GM19025 (cell line): ENCODE data around the gene KPNA2.
"Not testable (repeated sequence)": the region's sequence is repeated elsewhere in the genome, so short reads cannot be mapped to it uniquely, and the experiment has no call there.

Experiments
- ATAC-seq: cut with Tn5 transposase; IDR thresholded peaks from one replicate; pipeline ENCODE4 v1.9.1; 2021; ENCODE audit warnings: mild to moderate bottlenecking, low read depth, moderate library complexity; ENCODE audit not compliant: unreplicated experiment

The KPNA2 gene

GRCh38 chr17:68019675-68020408 lies 15.7 kb upstream of the KPNA2 start:
- peak; percentile 91 for ATAC-seq

GRCh38 chr17:68020409-68020756 lies 15.2 kb upstream of the KPNA2 start:
- no peak for ATAC-seq

GRCh38 chr17:68020791-68021190 lies 14.7 kb upstream of the KPNA2 start:
- not testable (repeated sequence) for ATAC-seq

DNA sequence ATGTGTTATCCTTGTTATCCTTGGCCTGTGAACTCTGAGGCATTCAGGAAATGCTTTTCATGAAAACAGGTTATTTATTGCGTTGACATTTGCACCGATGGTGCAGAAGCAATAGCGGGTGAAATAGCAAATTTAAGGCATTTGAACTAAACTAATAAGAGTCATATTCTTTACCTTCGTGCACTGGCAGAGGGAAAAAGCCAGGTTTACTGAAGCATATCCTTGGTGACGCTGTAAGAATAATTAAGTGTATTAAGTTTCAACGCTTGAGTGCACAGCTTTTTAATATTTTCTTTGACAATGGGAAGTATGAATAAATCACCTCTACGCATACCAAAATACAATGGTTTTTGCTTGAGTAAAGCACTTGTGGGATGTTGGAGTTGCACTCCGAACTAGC lies 13.6 kb upstream of the KPNA2 start:
- ATAC-seq = no peak

- not testable (repeated sequence) for ATAC-seq
Observed at GRCh38 chr17:68022547-68022946, 13.0 kb upstream of the KPNA2 start.

DNA sequence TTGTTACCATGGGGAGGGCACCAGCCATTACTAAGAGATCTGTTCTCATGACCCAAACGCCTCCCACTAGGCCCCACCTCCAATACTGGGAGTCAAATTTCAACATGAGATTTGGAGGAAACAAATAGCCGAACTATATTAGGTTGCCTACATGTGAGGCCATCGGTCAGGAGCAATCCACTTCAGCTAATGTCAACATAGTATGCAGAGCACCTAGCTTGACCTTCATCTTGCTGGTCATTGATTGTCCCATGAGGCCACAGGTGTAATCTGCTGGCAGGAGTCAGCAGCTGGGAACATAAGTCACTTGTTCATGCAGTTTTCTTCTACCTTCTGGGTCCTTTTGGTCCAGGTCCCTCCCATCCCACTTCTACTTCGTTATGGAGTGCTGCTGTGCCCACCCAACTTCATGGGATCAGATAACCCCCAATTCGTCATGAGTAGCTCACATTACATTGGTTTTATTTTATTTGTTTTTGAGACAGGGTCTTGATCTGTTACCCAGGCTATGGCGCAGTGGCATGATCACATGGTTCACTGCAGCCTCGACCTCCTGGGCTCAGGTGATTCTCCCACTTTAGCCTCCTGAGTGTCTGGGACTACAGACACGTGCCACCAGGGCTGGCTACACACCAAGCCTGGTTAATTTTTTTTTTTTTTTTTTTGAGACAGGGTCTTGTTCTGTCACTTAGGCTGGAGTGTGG lies 5.9 kb upstream of the KPNA2 start:
- ATAC-seq = no peak

DNA sequence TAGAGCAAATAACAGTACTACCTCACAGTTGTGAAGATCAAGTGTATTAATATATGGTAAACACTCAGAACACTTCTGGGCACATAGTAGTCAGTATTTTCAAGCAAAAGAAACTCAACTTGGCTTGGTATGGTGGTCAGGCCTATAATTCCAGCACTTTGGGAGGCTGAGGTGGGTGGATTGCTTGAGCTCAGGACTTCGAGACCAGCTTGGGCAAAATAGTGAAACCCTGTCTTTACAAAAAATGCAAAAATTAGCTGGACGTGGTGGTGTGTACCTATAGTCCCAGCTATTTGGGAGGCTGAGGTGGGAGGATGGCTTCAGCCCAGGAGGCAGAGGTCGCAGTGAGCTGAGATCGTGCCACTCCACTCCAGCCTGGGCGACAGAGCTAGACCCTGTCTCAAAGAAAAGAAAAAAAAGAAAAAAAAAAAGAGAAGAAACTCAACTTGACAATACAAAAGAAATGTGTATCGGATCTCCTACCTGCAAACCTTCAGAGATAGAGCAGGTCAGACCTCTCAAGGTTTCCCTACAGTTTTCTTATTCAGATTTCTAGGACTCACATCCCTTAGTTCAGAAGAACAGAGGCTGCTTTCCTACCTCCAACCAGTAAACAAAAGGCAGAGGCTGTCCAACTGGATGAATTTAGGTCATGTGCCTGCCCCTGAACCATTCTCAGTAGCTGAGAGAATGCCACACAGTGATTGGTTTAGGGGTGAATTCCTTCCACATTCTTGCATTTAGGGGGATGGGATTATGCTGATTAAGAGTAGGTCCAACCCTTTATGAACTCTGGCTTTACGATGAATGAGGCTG lies 1.7 kb upstream of the KPNA2 start:
- ATAC-seq = no peak

DNA sequence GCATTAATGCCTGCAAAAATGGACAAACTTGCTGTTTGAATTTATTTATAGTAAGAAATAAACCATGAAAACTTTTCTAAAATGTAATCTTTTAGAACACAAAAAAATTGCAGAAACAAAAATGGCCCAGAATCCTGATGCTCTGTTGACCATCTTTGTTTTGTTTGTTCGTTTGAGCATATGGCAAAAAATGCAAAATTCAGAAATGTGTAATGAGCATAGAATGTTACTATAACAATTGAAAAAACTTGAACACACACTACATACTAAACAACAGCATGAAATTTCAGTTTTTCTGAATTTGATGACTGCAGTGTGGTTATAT lies 1.1 kb upstream of the KPNA2 start:
- no peak for ATAC-seq

- peak; percentile 91 for ATAC-seq
Observed at GRCh38 chr17:68035131-68035522, 408 bp upstream of the KPNA2 start.

DNA sequence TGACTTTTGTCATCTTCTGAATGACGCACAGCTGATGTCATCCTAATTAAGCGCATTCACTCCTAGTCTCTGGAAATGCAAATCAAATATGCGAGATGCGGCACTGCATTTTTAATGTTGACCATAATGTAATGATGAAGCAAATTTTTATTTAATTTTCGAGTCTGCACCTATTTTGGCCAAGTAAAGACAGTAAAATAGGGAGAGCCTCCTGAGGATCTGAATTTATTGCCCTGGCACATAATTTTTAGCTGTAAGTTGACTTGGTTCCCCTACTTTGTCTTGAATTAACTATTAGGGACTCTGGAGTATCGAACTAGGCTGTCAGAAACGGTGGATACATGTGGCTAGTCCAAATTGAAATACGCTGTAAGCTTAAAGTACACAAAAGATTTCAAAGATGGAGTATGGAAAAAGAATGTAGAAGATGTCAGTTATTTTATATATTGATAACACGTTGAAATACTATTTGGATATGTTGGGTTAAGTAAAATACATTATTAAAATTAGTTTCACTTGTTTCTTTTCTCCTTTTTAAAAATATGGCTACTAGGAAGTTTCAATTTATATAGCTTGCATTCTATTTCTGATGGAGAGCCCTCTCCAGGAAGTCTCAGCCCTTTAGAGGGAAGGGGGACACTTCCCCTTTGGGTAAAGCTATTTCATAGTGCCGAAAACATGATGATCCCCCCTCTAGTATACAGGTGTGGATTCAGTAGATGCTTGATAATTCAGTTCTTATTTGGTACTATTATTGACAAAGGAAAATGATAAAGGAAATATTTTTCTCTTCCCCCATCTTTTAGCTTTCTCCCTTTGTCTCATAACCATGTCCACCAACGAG lies 991 bp downstream of the KPNA2 start:
- peak; percentile 5 for ATAC-seq

GRCh38 chr17:68047153-68047846 lies 11.8 kb downstream of the KPNA2 start:
- ATAC-seq = no peak

DNA sequence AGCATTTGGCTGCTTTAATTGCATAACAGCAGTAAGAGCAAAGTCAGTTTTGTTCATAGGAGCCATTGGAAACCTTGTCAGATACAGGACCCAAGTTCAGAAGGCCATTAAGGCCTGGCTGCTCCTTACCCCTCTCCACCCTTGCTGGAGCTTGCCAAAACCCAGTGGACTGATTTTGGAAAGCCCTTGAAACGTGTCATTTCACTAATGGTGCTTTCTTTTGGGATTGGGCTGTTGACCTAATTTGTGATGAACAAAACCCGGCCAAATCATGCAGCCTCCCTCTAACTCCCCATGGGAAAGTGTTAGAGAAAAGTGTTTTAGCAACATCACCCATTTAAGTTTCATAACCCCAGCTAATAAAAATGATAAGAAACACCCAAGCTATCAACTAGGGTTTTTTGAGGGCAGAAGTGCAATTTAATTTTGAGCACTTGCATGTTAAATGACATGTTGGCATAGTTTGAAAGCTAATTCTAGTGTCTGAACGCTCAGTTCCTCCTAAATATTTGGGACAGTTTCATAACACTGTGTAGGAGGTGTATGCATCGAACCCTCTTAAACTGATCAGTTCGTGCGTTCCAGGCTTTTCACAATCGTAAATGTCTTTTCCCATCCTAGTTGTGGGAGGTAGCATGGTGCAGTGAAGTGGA lies 12.5 kb downstream of the KPNA2 start:
- ATAC-seq = not testable (repeated sequence)

DNA sequence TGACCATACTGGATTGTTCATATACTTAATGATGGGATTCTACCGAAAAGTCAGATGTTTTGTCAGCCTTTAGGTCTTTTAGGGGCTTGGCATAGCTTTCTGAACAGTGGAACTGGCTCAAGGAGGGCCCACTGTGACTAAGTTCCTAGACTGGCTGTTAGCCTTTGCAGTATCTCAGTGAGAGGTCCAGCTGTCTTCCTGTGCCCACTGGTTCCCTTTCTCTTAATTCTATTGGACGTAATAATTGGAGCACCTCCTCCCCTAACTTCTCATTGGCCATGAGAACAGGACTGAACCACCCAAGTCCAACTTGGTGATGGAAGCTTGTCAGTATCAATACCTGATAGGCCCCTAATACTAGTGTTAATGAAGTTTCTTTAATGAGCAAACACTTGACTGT lies 13.5 kb downstream of the KPNA2 start:
- ATAC-seq = no peak

- ATAC-seq = not testable (repeated sequence)
Observed at GRCh38 chr17:68049812-68050437, 14.4 kb downstream of the KPNA2 start.

GRCh38 chr17:68051321-68052312 lies 16.1 kb downstream of the KPNA2 start:
- not testable (repeated sequence) for ATAC-seq

- no peak for ATAC-seq
Observed at GRCh38 chr17:68052810-68053209, 17.3 kb downstream of the KPNA2 start.

GRCh38 chr17:68053231-68054013 lies 17.9 kb downstream of the KPNA2 start:
- ATAC-seq = no peak
